Brain microvascular endothelial cell (primary cell): ENCODE results near the gene WNT9A.

ENCODE experiments used
- DNase-seq: peaks from one replicate; pipeline ENCODE4 v3.0.0-alpha.2; 2020
- H3K27ac ChIP-seq: fragments of 250-450 bp; sonication (Bioruptor Pico); 2 replicates; pipeline ENCODE4 v1.5.1; 2020; ENCODE audit warnings: mild to moderate bottlenecking, moderate library complexity
- H3K27me3 ChIP-seq: fragments of 250-450 bp; sonication (Bioruptor Pico); replicated peaks from 2 replicates; pipeline ENCODE4 v1.5.1; 2020; ENCODE audit warnings: mild to moderate bottlenecking
- H3K36me3 ChIP-seq: fragments of 250-450 bp; sonication (Bioruptor Pico); replicated peaks from 2 replicates; pipeline ENCODE4 v1.5.1; 2020; ENCODE audit warnings: mild to moderate bottlenecking
- H3K4me3 ChIP-seq: 2 replicates; pipeline ENCODE4 v1.5.1; 2011; ENCODE audit warnings: low read depth, mild to moderate bottlenecking, control low read depth, low read length, moderate library complexity
- in situ Hi-C: cut with HindIII; loops from 2 replicates; pipeline ENCODE4 v1.10.0; 2017; ENCODE audit warnings: low sequenced_read_pairs, low pct_ligation_motif_present
- TF ChIP-seq, protein P1 (sequence below): IDR thresholded peaks from 2 replicates; pipeline ENCODE4 v1.5.1; 2011; ENCODE audit warnings: low read depth, mild to moderate bottlenecking, moderate library complexity, low read length, control low read depth, inconsistent platforms; ENCODE audit errors: missing control alignments

The WNT9A gene

DNA sequence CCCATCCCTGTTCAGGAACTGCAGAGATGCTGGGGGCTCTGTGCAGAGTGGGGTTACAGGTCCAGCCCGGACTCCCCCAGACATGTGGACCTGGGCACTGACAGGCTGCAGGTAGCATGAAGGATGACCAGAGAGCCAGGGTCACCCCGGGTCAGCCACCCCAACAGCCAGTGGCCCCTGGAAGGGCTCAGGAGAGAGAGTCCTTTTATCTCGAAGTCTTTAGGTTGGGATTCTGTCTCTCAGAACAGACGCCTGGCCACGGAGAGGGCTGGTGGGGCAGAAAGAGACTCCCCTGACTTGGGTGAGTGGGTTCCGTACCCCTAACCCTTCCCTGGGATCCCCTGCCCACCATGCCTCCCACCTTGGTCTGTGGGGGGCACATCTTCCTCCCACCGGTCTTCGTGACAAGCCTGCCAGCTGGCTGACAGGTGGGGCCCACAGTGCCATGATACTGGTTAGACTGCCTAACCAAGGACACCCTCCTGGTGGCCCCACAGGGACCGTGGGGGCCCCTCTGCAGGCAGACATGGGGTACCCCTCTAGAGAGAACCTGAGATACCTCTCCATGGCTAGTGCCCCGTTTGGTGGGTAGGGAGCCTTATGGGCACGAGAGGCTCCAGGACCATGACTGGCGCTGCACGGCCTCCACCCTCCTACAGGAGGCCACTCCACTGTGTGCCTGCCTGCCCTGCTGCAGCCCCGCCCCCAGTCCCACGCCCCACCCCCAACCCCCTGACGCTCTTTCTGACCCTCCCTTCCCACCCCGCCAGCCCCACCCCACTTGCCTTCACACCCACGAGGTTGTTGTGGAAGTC, 24.2 kb downstream of the WNT9A start:
- Histone ChIP-seq H3K36me3 (no peaks in the 10 kb centered on the region), H3K27ac (no peak overlapping the region), H3K4me3 (no peak overlapping the region), H3K27me3 (no peaks in the 10 kb centered on the region)
- no peak for DNase-seq
- in situ Hi-C loops, result no loop called here
- TF ChIP-seq, protein P1, sequence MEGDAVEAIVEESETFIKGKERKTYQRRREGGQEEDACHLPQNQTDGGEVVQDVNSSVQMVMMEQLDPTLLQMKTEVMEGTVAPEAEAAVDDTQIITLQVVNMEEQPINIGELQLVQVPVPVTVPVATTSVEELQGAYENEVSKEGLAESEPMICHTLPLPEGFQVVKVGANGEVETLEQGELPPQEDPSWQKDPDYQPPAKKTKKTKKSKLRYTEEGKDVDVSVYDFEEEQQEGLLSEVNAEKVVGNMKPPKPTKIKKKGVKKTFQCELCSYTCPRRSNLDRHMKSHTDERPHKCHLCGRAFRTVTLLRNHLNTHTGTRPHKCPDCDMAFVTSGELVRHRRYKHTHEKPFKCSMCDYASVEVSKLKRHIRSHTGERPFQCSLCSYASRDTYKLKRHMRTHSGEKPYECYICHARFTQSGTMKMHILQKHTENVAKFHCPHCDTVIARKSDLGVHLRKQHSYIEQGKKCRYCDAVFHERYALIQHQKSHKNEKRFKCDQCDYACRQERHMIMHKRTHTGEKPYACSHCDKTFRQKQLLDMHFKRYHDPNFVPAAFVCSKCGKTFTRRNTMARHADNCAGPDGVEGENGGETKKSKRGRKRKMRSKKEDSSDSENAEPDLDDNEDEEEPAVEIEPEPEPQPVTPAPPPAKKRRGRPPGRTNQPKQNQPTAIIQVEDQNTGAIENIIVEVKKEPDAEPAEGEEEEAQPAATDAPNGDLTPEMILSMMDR, result no peak

DNA sequence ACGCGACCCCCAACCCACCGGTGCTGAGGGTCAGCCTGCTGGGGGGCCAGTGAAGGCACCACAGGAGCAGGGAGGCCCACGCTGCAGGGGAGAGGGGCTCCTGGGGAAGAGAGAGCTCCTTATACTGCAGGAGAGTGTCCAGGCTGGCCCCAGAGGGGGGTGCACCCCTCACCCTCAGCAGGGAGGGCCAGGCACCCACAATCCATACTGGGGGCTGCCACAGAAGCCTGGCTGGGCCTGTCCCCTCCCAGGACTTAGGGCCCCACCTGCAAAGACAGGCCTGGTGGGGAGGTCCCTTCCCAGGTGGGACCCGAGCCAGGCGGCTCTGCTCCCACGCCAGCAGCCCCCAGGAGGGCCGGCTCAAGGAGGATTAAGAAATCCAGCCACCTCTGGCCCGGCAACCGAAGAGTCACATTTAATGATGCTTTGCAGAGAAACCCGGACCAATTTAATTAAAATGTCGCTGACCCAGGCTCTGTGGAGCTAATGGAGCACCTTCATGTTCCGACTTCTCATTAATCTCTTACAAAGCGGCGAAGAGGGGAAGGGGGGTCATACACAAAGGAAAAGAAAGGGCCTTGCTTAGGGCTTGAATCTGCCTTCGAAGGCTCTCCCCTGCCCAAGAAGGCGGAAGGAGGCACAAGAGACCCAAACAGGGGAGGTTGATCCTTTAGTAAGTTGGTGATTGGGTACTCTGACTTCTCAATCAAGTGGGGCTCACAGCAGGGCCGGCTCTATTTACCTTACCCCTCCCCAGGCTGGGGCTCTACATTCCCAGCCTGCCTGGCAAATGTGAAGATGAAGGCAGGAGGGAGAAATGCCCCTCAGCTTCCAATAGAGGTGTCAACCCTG, 25.0 kb downstream of the WNT9A start:
- no peaks in the 10 kb centered on the region for H3K36me3 ChIP-seq
- H3K27me3 ChIP-seq, result no peaks in the 10 kb centered on the region
- no peak overlapping the region for H3K4me3 ChIP-seq
- no peak overlapping the region for H3K27ac ChIP-seq
- in situ Hi-C loops, result no loop called here
- DNase-seq, result no peak
- TF ChIP-seq, protein P1, result no peak

DNA sequence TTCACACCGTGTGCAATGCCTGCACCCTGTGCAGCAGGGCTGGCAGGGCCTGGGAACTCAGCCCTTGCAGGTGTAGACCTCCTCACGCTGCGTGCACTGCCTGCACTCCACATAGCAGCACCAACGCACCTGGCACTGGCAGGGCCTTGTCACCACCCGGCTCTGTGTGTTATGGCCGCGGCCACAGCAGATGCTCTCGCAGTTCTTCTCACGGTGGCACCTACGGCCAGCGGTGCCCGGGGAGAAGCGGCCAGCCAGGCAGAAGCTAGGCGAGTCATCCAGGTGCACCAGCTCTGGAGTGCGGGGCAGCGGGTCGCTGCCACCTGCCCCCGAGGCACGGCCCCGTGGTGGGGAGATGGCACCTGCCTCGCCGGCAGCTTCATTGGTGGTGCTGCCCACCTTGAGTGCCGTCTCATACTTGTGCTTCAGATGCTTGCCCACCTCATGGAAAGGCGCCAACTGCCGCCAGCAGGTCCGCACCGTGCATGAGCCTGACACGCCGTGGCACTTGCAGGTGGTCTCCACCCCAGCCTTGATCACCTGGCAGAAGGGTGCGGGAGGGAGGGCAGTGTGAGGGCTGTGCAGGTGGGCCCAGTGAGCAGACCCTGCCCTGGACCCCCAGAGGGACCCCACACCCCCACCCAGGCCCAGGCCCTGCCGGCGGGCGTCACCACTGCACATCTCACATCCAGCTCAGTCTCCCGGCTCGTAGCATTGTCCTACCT, 26.1 kb downstream of the WNT9A start:
- TF ChIP-seq, protein P1, result no peak
- in situ Hi-C loops, result no loop called here
- no peaks in the 10 kb centered on the region for H3K36me3 ChIP-seq

DNA sequence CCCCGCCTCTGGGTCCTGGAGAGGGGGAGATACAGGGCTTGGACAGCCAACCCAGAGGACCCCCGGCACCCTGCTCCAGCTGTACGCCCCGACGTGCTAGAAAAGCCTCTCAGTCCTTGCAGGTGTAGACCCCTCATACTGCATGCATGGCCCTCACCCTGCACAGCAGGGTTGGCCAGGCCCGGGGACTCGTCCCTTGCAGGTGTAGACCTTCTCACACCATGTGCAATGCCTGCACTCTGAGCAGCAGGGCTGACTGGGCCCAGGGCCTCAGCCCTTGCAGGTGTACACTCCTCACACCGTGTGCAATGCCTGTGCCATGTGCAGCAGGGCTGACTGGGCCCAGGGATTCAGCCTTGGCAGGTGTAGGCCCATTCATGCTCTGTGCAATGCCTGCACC, 26.8 kb downstream of the WNT9A start:
- no peaks in the 10 kb centered on the region for H3K27me3 ChIP-seq
- no peak overlapping the region for H3K27ac ChIP-seq
- TF ChIP-seq, protein P1, result no peak
- in situ Hi-C loops, result no loop called here
- H3K4me3 ChIP-seq, result no peak overlapping the region
- H3K36me3 ChIP-seq, result no peaks in the 10 kb centered on the region
- DNase-seq, result no peak

More for the DNA sequence above, 26.1 kb downstream of the WNT9A start:
- H3K4me3 ChIP-seq, result no peak overlapping the region
- DNase-seq, result no peak
- H3K27me3 ChIP-seq, result no peaks in the 10 kb centered on the region
- H3K27ac ChIP-seq, result no peak overlapping the region

DNA sequence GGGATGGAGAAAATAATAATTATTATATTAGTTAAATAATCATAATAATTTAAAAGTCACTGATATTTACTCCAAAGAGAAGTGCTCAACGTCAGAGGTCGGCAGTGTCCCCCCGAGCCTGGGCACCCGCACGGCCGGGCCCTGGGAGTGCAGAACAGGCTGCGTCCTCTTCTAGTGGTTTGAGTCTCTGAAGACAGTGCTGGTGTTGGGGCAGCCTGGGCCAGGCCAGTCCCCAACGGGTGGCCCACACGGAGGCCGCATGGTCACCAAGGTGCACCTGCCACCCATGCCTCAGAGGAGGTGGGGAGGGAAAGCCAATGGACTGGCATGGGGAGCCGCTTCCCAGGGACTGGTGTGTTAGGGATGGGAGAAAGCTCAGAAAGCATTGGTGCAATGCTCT, 27.3 kb downstream of the WNT9A start:
- H3K27me3 ChIP-seq, result no peaks in the 10 kb centered on the region
- H3K4me3 ChIP-seq, result no peak overlapping the region
- in situ Hi-C loops, result no loop called here
- H3K36me3 ChIP-seq, result no peaks in the 10 kb centered on the region
- no peak for DNase-seq
- TF ChIP-seq, protein P1, result no peak
- no peak overlapping the region for H3K27ac ChIP-seq
